Femur (tissue), 1 donor: ENCODE data around the gene CCNB2.
"Not testable (repeated sequence)": the region's sequence is repeated elsewhere in the genome, so short reads cannot be mapped to it uniquely, and the experiment has no call there.

Source experiments
- DNase-seq: peaks from one replicate; pipeline ENCODE4 v3.0.0-alpha.2; 2017

CCNB2 gene

DNA sequence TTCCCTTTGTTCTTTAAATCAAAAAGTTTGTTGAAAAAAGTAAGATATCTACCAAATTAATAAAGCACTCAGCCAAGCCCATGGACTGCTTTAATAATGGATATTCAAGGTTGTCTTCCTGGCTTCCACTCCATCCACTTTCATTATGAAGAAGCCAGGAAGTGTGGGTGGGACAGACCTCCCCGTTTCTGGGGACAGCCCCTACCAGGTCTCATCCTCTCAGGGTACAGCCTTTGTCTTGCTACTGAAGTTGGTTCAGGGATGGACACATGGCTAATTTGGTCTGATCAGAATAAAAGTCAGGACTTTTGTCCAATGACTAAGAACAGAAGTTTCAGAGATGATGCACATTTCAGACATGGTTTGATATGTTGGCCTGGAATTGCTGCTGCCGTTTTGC is 32.6 kb downstream of the CCNB2 start:
- DNase-seq: no peak

DNA sequence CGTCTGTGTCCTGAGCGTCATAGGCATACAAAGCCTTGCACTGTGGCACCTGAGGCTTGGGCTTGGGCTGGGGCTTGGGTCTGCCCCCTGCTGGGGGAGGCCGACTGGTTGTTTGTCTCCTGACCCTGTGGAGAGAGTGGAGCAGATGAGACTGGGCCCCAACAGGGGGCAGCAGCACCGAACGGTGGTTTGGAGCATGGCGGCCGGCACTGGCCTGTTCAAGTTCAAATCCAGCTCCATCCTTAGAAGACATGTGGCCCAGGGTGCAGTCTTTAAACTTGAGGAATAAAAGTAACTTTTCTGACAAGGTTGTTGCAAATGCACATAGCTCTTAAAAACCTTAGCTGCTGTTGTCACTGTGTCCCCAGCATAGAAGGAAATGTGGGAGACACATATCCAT is 33.3 kb downstream of the CCNB2 start:
- no peak for DNase-seq

DNA sequence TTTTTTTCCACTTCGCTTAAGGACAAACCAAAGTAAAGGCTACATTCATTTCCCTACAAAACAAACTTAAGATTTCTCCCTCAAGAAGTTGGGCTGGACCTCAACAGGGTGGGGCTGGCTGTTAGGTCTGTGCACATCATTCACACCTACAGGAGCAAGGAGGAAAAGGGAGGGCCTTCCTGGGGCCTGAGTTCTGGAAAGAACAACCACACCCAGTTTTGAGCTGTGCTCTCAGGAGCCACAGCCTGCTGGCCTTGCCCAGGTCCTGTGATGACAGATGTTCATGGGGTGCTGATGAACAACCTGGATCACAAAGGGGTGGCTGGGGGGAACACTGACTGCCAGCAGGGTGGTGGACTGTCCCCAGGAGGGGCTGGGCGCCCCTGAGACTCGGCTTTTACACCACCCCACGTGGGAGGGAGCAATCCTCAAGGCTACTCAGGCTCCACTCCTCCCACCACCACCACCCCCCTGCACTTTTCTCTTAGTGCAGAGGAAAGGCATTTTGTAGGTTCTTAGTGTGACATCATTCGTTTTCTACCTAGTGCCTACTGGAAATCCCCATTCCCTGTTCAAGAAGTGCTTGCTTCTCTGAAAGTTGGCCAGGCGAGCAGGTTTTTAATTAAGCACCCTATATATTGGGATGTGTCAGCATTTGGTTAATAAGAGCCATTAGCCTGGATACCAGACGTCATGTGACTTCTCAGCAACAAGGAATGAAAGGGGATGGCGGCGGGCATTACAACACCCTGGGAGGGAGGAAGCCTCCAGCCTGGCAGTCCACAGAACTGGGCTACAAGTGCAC is 35.7 kb downstream of the CCNB2 start:
- DNase-seq: no peak

DNA sequence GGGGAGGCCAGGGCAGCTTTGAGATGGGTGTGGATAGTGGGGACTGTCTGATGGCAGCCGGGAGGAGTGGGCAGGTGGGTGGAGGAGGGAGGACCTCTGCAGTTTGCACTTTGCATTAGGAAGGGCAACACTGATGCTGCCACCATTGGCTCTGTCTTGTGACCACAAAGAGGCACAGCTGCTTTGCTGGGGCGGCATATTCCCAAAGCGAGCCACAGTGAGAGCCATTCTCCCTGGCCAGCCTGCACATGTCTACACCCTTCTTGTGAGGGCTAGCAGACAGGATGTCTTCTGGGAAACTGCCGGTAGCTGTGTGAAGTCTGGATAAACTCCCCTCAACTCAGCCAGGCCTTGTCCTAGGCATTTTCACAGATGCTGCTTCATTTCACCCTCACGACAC is 38.3 kb downstream of the CCNB2 start:
- DNase-seq: no peak

DNA sequence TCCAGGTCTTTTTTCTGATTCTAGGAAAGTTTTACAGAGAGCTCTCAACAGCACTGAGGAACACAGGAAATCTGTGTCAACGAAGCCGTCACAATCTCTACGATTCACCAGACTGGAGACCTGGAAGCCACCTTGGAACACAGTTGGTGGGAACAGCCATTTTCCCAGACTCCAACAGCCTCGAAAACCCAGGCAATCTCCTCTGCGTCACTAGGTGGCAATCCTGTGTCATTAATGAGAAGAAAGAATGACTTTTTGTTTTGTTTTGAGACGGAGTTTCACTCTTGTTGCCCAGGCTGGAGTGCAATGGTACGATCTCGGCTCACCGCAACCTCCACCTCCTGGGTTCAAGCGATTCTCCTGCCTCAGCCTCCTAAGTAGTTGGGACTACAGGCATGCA is 39.6 kb downstream of the CCNB2 start:
- not testable (repeated sequence) for DNase-seq

DNA sequence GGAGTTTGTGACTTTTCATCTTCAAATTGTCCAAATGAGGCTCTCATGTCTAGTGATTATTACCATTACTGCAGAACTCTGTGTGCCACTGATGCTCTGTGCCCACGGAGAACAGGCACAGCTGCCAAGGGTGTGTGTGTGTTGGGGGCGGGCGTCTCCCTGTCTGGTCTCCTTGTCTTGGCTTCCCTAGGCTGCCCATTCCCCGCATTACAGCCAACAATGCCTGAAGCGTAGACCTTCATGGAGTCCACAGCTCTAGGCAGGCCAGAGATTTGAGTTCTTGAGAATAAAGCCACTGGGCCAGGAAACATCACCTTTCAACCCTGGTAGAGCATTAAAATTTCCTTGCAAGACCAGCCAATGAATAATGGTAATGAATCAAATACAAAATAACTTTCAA is 42.7 kb downstream of the CCNB2 start:
- DNase-seq: no peak

DNA sequence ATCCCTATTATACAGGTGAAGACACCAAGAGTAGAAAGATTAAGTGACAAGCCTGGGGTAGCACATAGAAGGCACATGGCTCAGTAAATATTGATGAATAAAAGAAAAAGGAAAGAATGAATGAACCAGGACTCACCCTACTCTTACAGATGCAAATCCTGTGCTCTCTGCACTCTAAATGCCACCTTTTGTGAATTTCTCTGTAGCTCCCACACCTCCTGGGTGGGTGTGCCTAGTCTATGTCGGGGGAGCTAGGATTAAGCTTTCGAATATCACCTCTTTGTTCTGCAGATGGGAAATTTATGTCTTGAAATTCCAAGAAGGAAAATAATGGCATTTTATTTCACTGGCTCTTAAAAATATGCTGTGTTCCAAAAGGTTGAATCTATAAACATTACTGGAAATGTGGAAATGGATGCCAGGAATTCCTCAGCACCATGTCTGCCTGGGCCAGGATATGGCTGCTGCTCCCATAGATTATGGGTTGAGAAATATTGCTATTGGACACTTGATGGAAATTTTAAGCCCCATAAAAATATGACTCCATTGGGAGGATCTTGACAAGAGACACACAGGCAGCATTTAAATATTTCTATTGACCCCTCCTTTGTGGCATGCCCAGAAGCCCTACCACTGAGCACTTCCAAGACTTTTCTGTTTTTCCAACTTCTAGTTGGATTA is 43.3 kb downstream of the CCNB2 start:
- DNase-seq: no peak

DNA sequence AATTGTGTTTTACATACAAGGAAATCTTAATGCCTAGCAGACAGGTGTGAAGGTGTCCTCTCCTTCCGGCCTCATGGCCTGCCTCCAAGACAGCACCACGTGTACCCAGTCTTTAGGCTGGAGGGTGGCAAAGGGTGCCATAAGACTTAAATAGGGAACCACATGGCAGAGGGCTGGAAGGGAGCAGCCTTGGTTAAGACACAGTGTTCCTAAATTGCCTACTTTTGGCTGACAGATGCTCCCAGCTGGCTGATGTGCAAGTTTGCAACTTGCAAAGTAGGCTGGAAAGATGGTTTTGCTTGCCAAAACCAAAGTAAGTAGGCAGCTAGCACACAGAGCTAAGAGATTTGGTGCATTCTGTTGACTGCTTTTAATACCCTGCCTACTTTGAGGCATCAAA is 45.2 kb downstream of the CCNB2 start:
- DNase-seq: peak; percentile 56

DNA sequence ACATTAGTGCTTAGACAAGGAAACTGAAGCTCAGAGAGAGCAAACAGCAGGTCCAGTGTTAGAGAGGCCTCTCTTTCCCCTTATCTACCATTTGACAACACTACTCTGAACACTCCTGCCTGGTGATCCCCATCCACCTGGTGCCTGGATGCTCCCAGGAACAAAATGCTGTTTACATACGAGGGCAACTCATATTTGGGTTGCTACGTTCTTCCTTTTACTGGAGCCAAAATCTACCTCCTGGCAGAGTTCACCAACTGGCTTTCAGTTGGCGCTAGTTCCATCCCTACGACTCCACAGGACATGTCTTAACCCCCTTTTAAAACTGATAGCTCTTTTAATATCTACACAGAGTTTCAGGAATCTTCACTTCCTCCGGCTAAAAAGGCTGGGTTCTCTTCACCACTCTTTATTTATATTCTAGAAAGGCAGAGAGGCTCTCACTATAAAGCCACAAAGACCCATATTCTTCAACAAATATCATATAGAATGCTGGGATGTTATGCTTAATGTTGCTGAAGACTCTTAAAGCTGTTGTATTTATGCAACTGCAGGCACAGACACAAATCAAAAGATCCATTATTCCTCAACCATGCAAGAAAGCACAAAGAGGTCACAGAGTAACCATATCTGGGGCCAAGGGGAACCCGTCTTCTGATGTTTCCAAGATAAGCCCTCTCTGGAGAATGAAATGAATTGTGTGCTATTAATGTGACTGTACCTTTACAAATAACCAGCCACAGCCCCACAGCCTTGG is 47.9 kb downstream of the CCNB2 start:
- DNase-seq: no peak

DNA sequence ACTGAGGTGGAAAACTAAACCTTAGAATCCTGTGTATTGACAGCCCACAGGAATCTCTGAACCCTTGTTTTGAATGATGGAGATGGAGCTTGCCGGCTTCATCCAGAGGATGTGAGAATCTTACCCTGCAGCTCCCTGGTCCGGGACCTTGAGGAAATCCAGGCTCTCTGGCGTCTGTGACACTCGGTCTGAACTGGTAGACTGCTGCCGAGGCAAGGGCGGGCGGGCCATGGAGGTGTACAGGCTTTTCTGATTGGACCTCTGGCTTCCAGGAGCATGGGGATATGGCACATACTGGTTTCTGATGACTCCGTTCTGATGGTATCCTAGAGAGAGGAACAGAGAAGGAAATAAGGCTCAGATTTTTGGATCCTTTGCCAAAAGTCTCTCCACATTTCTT is 48.5 kb downstream of the CCNB2 start:
- no peak for DNase-seq

DNA sequence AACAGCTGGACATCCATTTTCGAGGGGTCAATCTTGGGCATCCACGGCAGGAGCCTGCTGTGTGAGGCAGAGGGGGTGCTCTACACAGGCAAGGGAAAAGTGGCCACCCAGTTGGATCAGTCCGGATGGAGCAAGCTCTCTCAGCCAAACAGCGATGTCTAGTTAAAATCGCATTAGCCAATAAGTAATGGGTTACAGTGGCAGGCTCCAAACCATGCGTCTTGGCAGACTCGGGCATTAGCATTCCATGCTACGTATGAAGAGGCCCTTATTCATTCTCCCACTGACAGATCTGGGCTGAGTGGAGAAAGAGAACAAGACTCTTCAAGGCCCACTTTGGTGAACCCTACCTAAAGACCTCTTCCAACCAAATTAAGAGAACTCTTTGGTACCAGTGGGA is 49.3 kb downstream of the CCNB2 start:
- DNase-seq: no peak

DNA sequence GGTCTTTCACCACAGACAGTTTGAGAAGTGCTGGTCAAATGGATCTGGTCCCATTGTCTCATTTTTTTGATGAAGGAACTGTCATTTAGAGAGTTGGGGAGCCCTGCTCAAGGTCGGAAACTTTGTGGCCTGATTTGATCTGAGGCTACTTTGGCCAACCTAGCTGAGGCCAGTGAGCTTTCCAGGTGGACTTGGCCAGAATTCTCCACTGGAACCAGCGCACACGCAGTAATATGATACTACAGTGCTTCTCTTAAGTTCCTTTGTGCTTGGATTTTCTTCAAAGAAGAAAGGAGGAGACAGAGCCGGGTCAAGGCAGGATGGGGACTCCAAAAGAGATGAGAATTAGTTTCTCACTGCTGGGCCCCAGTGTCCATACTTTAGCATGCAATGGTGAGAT is 50.5 kb downstream of the CCNB2 start:
- no peak for DNase-seq

DNA sequence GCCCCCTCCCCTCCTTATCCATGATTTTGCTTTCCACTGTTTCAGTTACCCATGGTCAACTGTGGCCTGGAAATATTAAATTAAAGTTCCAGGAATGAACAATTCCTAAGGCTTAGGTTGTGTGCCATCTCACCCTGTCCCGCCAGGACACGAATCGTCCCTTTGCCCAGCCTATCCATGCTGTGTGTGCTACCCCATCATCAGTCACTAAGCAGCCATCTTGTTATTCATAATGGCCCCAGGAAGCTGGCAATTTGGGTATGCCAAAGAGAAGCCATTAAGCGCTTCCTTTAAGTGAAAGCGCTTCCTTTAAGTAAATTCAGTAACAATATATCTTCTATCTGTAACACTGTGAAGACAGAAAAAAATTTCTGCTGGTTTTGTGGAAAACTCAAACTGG is 52.5 kb downstream of the CCNB2 start:
- no peak for DNase-seq

DNA sequence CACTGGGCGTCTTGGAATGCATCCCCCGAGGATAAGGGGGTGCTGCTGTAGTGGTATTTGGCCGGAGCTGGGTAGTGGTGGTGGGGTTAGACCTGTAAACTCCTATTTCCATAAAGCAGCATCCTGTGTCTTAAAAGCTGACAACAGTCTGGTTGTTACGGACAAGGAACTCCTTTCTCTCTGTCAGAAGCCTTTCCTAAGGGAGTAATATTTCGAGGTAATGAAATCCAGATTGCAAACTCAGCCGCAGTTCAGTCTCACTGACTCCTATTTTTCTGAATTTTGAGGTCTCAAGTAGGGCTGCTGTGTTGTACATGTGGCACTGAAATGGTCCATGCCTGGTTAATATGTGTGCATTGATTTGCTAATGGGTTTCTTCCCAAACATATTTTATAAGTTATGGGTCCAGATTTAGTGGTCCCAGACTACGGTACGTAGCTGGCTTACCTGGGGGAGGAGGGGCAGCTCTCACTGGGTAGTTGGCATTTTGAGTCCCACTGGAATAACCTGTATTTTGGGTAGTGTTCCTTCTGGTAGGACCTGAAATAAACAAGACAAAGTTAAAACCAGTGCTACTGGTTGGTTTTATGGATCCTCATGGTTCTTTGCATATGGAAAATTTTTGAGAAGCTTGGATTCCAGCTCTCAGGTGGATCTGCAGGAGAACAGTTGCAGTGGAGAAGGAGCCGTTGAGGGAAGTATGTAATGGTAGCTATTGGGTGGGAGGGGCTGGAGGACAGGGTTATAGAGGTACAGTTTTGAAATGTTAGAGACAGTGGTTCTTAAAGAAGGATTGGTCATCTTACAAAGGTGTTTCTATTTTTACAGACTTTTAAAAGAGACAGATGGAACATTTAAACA is 53.1 kb downstream of the CCNB2 start:
- no peak for DNase-seq

DNA sequence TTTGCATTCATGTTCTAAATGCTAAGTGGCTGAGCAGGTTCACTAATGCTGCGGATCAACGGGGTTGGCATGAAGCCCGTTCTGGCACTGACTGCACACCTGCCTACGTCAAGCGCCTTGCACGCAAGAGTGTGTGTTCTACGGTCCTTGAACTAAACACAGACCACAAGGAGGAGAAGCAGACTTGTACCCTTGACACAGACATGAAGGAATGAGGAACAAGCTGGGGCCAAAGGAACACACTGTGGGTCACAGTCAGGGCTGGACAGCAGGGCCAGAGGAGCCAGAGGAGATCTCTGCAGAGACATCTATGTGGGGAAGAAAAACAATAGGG is 53.7 kb downstream of the CCNB2 start:
- no peak for DNase-seq

DNA sequence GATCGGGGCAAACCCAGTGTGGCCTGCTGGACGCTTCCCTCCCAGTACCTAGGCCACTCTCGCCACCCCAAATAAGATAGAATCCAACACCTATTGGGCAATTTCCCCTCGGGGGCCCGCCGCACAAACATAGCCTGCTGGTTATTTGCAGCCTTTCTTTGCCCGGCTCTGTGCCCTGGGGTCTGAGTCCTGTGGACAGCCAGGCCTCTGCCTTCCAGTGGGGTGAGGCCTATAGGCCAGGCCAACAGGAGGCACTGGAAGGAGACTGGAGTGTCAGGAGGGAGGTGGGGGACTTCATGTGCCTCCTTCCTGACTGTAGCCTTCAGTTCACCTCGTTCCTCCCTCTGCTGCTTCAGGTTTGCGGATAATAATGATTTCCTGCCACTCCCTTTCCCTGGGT is 54.3 kb downstream of the CCNB2 start:
- DNase-seq: no peak

DNA sequence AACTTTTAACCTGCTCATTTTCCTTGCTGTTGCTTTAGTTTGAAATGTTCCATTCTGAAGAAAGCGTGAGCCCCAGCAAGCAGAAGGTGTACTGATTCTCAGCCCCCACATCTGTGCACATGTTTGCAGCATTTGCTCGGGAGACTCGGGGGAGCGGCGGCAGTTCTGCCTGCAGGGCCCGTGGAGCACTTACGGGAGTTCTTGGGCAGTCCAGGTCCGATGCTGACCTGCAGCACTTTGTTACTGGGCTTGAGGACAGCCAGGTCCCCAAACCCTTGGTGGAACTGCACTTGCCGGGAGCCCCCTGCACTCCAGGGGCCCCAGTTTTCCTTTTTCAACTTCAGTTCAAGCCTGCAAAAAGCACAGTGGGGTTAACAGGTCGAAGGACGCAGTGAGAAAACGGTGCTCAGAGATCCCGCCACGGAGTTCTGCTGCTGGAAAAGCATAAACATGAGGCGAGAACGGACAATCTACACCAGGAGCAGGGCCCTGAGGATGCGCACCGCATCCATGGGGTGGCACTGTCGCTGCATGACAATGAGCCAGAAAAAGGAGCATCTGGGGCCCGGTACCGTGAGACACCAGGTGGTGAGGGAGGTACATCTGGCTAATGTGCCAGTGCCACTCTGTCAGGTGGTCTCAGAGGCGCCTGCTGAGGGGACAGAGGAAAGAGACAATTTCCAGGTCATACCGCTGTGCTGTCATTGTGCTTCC is 56.1 kb downstream of the CCNB2 start:
- no peak for DNase-seq

DNA sequence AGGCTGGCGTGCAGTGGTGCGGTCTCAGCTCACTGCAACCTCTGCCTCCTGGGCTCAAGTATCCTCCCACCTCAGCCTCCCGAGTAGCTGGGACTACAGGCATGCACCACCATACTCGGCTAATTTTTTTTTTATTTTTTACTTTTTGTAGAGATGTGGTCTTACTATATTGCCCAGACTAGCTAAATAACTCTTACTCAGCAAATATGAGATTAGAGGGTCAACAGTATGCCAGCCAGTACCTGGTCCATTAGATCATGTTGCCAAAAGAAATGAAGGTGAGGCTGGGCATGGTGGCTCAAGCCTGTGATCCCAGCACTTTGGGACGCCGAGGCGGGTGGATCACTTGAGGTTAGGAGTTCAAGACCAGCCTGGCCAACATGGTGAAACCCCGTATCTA is 57.1 kb downstream of the CCNB2 start:
- not testable (repeated sequence) for DNase-seq

DNA sequence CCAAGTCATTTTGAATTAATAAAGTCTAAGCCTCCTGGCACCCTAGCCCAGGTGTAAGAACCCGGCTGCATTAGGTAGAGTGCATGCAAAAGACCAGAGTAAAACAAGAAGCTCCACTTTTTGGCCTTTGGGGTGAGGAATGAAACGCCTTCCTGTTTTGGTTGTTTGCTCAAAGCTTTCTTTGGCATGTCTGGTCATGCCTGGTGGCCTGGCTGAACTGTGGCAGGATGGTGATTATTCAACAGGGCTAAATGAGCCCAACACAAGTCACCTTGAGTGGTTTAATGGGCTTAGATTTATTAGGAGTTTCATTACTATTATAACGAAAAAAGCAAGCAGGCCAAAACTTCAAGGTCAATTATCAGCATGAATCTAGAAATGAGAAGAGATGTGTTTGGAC is 60.8 kb downstream of the CCNB2 start:
- no peak for DNase-seq

DNA sequence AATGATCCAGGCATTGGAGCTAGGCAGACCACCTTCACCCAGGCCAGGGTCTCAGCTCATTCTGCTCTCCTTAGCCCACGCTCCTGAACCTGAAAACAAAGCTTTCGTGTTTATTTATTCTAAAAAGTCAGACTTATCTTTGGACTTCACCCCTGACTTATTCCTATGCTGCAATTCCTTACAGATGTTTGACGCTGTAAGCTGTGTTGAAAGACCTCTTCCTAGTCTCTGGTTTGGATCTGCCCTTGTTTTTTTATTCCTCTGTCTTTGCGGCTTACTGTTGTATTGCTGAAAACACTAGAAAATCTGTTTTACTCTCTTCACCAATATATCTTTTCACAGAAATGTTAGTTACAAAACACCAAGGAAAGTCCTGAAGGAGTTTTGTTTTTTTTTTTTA is 61.2 kb downstream of the CCNB2 start:
- no peak for DNase-seq

DNA sequence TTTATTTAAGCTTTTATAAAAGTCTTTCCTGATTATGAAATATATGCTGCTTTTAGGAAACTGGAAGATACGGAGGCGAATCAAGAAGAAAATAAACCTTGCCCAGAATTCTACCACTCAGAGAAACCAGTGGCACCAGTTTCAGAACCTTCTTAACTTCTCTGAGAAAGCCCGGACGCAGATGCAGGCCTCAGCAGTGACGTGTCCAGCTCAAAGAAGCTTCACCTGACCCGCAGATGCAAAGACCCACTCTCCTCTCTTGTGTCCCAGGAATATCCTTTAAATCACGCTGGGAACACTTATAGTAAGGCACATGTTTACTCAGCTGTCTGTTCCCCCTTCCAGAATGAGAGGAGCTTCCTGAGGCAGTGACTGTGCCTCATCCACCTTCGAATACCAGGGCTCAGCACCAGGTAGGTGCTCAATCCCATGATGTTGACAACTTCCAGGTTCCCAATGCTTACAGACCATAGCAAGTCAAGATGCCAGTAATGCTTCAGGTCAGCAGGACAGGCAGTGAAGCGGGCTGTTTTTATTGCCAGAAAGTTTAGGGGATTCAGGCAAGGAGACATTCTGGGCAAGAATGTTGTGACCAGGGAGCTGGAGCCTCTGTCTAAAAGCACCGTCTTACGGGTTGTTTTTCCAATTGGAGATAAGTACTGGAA is 61.8 kb downstream of the CCNB2 start:
- no peak for DNase-seq

DNA sequence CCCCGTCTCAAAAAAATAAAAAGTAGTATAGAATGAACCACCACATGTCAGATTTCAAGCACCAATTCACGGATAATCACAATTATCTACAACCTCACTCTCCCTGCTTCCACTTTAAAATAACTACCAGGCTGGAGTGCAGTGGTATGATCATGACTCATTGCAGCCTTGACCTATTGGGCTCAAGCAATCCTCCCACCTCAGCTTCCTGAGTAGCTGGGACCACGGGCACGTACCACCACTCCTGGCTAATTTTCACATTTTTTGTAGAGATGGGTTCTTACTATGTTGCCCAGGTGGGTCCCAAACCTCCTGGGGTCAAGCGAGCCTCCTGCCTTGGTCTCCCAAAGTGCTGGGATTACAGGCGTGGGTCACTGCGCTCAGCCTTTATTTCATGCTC is 63.6 kb downstream of the CCNB2 start:
- DNase-seq: no peak
